Measurements from ENCODE around the gene SYTL2. TPM values are rescaled to one million over a fixed set of nuclear protein-coding genes. Genes with fewer than 3 reads are reported as not detected.
"Not testable (repeated sequence)": the region's sequence is repeated elsewhere in the genome, so short reads cannot be mapped to it uniquely, and the experiment has no call there.

SYTL2 gene
- total RNA-seq, 1 donor from 2014 or later: 24.6 TPM

- ATAC-seq (no peak), DNase-seq (ENCODE audit: low spot score) (no peak)
- intact Hi-C loops (cut with DNase I): no loop called here
Measured at GRCh38 chr11:85800595-85801342, 10.2 kb downstream of the SYTL2 start.

GRCh38 chr11:85799142-85799541 is 11.8 kb downstream of the SYTL2 start:
- ATAC-seq (no peak), DNase-seq (ENCODE audit: low spot score) (no peak)
- intact Hi-C loops (cut with DNase I): no loop called here

- DNase-seq (ENCODE audit: low spot score): no peak
- intact Hi-C loops (cut with DNase I): no loop called here
- no peak for ATAC-seq
Measured at GRCh38 chr11:85798361-85798760, 12.6 kb downstream of the SYTL2 start.

- DNase-seq (ENCODE audit: low spot score): no peak
- intact Hi-C loops (cut with DNase I): no loop called here
- no peak for ATAC-seq
Measured at GRCh38 chr11:85795712-85796487, 15.0 kb downstream of the SYTL2 start.

DNA sequence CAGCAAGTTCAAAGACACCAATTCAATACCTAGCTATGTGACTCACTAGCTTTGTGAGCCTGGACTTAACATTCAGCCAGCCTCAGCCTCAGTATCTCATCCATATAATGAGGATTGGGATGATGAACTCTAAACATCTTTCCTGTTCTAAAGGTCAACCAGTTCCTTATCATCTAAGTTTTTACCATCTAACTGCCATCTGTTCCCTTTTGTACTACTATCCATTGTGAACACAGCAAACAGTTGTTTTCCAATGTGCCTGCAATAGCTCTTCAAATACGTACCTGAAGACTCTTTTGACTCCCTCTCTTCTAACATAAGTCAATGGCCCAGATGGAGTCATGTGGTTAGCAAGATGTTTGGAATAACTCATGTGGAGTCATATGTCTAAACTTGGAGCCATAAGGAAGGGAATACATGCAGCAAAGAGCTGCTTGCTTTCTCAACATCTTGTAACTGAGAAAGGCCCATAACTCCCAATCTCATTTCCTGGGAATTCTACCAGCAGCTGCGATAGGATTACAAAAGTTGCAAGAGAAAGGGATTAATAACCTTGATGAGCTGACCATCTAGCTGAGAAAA is 19.4 kb downstream of the SYTL2 start:
- intact Hi-C loops (cut with DNase I): no loop called here
- DNase-seq (ENCODE audit: low spot score): no peak
- ATAC-seq: no peak

GRCh38 chr11:85787809-85788760 is 22.9 kb downstream of the SYTL2 start:
- no peak for ATAC-seq
- no peak for DNase-seq (ENCODE audit: low spot score)
- intact Hi-C loops (cut with DNase I): no loop called here

GRCh38 chr11:85787168-85787567 is 23.8 kb downstream of the SYTL2 start:
- DNase-seq (ENCODE audit: low spot score) (no peak), ATAC-seq (no peak)
- intact Hi-C loops (cut with DNase I): no loop called here

DNA sequence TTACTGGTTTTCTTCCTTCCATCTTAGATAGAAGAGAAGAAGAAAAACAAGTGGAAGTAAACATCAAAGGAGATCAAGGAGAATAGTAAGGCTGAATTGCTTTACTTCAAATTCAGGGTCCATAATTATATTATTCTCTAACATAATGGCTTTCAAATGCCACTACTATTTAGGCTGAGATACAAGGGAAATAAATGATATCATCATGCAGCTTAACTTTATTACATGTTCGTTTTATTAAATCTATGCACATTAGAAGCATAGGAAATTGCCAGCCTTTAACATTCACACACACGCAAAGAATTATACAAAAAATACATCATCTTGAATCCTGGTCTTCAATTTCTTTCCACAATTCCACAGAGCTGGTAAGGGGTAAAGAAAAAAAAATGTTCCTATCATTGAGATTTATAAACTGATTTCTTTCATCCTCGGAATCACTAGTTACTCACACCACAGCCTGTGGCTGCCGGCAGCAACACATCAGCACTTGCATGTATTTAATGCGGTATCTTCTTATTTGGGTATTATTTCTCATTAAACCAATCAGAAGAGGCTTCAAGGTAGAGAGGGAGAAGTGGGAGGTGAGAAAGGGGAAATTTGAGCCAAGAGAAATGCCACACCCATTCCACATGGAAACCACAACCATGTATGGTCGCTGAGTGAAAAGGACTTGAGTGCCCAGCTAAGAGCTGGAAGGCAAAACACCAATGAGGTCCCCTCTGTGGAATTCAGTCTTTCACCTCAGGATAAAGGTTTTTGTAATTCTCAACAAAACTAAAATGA is 26.3 kb downstream of the SYTL2 start:
- DNase-seq (ENCODE audit: low spot score) (no peak), ATAC-seq (no peak)
- intact Hi-C loops (cut with DNase I): no loop called here

GRCh38 chr11:85783758-85784157 is 27.2 kb downstream of the SYTL2 start:
- intact Hi-C loops (cut with DNase I): no loop called here
- DNase-seq (ENCODE audit: low spot score) (no peak), ATAC-seq (no peak)

- DNase-seq (ENCODE audit: low spot score); intact Hi-C loops (cut with DNase I); ATAC-seq: not testable (repeated sequence)
Measured at GRCh38 chr11:85780780-85781517, 30.0 kb downstream of the SYTL2 start.

DNA sequence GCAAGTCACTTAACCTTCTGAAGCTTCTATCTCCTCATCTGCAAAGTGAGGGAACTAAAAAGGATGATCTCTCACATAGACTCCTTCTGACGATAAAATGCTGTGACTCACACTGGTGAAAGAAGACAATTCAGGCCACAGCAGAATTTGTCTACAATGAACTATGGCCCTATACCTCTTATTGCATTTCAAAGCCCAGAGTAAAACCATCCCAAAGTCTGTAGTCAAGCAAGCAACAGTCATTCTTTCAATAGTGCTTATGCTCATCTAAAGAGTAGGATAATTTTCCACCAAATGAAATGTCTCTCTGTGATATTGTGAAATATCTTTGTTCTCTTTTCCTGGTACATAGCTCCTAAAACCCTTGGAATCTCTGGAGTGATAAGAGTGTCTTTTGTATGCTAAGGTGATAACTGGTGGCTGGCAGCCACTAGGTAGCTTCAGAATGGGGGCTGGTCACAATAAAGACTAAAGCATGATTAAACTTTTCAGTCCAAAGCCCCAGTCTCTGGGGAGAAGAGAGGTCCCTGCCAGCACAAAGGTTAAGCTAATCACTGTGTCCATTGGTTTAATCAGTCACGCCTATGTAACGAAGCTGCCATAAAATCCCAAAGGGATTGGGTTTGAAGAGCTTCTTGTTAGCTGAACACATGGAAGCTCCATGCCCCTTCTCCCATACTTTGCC is 30.8 kb downstream of the SYTL2 start:
- DNase-seq (ENCODE audit: low spot score) (no peak), ATAC-seq (no peak)
- intact Hi-C loops (cut with DNase I): no loop called here

- intact Hi-C loops (cut with DNase I); DNase-seq (ENCODE audit: low spot score); ATAC-seq: not testable (repeated sequence)
Measured at GRCh38 chr11:85777603-85777972, 33.4 kb downstream of the SYTL2 start.

DNA sequence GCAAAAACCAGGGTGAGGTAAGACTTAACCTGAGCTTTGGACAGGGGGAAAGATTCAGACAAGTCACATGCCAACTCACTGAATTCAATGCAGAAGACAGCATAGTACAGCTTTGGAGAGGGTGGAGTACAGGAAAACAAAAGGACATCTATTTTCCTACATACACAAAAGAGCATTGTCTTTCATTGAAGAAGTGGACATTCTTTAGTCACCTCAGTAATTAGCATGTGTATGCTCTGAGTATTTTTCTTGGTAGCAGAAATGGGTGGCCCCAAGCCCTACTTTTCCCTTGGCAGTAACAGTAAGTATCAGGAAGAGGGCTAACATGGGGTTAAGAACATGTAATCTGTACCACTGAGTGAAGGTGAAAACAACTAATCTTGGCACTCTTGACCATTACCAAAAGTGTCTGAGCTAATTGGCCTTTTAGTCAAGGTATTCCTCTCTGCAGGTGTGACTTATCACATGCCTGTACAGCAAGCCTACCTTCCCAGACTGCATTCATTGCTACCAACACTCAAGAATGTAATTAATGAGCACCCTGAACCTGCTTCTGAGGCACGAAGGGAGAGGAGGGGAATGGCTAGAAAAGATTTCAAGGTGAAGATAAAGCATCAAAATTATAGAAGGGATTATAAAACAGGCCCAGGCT is 33.9 kb downstream of the SYTL2 start:
- ATAC-seq: no peak
- DNase-seq (ENCODE audit: low spot score): no peak
- intact Hi-C loops (cut with DNase I): no loop called here

DNA sequence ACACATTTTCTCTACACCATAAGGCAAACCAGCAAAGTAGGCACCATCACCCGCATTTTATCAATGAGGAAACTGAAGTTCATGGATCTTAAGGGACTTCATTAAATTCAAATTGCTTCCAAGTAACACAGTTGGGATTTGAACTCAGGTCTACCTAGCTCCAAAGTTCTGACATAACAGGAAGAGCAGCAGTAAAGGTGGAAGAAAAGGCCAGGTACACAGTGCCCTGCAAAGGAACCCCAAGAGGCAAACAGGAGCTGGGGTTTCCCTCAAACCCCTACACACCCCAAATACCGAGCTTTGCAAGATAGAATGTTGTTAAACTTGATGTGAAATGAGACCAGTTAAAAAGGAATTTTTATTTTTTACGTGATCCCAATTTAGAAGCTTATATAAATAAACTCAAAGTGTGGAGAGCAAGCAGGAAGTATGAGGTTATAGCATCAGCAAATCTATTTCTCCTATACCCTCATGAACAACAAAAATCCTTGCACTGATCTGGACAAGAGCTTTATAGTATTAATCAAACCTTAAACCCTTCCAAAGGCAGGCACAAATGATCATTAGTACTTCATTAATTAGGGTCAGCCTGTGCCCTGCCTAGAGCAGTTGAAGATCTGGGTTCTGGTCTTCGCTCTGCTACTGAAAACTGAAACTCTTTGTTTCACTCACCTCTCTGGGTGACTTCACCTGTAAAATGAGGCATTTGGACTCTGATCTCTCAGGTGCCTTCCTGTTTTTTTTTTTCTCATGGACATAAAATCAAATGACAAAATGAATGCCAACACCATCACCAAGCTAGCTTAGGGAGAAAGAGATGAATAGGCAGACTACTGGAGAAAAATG is 36.5 kb downstream of the SYTL2 start:
- intact Hi-C loops (cut with DNase I): no loop called here
- ATAC-seq: no peak
- no peak for DNase-seq (ENCODE audit: low spot score)

- no peak for DNase-seq (ENCODE audit: low spot score)
- ATAC-seq: no peak
- intact Hi-C loops (cut with DNase I): no loop called here
Measured at GRCh38 chr11:85772695-85773094, 38.2 kb downstream of the SYTL2 start.

GRCh38 chr11:85771568-85771967 is 39.4 kb downstream of the SYTL2 start:
- no peak for DNase-seq (ENCODE audit: low spot score)
- intact Hi-C loops (cut with DNase I): no loop called here
- no peak for ATAC-seq
